T-helper 17 cell (primary cell): ENCODE results near the gene LPAR1. TPM values are rescaled to one million over a fixed set of nuclear protein-coding genes. Genes with fewer than 3 reads are reported as not detected.
"Not testable (repeated sequence)": the region's sequence is repeated elsewhere in the genome, so short reads cannot be mapped to it uniquely, and the experiment has no call there.

Experiments used
- ATAC-seq: fragments of 150-1000 bp; cut with Tn5 transposase; 2 replicates; pipeline ENCODE4 v1.10.0; 2021; ENCODE audit warnings: mild to moderate bottlenecking, moderate library complexity
- DNase-seq, 3 donors: peaks; one replicate each; pipeline versions ENCODE4 v3.0.0 to v3.0.0-alpha.2; 2020 to 2021
- H3K9me3 ChIP-seq: one replicate; pipeline ENCODE4 v1.7.0; 2013; ENCODE audit warnings: low read length, mild to moderate bottlenecking; ENCODE audit not compliant: control insufficient read depth, poor library complexity, severe bottlenecking
- H3K27ac Mint-ChIP-seq: one replicate; pipeline ENCODE4 v1.8.0; 2022; ENCODE audit warnings: mild to moderate bottlenecking, moderate library complexity, mixed read lengths
- H3K27me3 Mint-ChIP-seq: one replicate; pipeline ENCODE4 v1.8.0; 2022; ENCODE audit warnings: mixed read lengths
- H3K36me3 Mint-ChIP-seq: one replicate; pipeline ENCODE4 v1.8.0; 2022; ENCODE audit warnings: low read depth, mixed read lengths
- H3K4me1 Mint-ChIP-seq: one replicate; pipeline ENCODE4 v1.8.0; 2022; ENCODE audit warnings: mild to moderate bottlenecking, mixed read lengths
- H3K4me3 Mint-ChIP-seq: one replicate; pipeline ENCODE4 v1.8.0; 2022; ENCODE audit warnings: mild to moderate bottlenecking, moderate library complexity, mixed read lengths
- total RNA-seq, 4 donors: library from RNA in 2 of 4; stranded (reverse) in 2 of 4; gene quantifications; one replicate each; pipeline ENCODE4 v1.2.3 and lab custom pipeline; 2022 to 2026

LPAR1 gene
- total RNA-seq, 2 donors from 2014 or later: not detected

- H3K9me3 ChIP-seq: no peaks in the 10 kb centered on the region
- Mint-ChIP-seq H3K27ac (no peak overlapping the region), H3K4me1 (no peaks in the 10 kb centered on the region), H3K36me3 (no peaks in the 10 kb centered on the region), H3K4me3 (no peak overlapping the region), H3K27me3 (peaks cover 5% of the 10 kb centered on the region)
- ATAC-seq (no peak), DNase-seq (no peak)
These were observed 161.3 kb downstream of the LPAR1 start for GRCh38 chr9:110876929-110877328.

GRCh38 chr9:110874963-110875674 is 163.2 kb downstream of the LPAR1 start:
- Mint-ChIP-seq H3K4me3 (no peak overlapping the region), H3K36me3 (no peaks in the 10 kb centered on the region), H3K4me1 (no peaks in the 10 kb centered on the region), H3K27me3 (peaks cover 5% of the 10 kb centered on the region), H3K27ac (no peak overlapping the region)
- no peak for ATAC-seq
- no peak for DNase-seq
- no peaks in the 10 kb centered on the region for H3K9me3 ChIP-seq

GRCh38 chr9:110872920-110873319 is 165.3 kb downstream of the LPAR1 start:
- no peak for DNase-seq
- H3K27ac Mint-ChIP-seq: no peak overlapping the region
- no peaks in the 10 kb centered on the region for H3K36me3 Mint-ChIP-seq
- H3K9me3 ChIP-seq: no peaks in the 10 kb centered on the region
- no peak for ATAC-seq
- H3K4me3 Mint-ChIP-seq: no peak overlapping the region
- peaks cover 5% of the 10 kb centered on the region for H3K27me3 Mint-ChIP-seq
- H3K4me1 Mint-ChIP-seq: no peaks in the 10 kb centered on the region

- no peak for ATAC-seq
- peaks cover 5% of the 10 kb centered on the region for H3K27me3 Mint-ChIP-seq
- H3K9me3 ChIP-seq: no peaks in the 10 kb centered on the region
- no peaks in the 10 kb centered on the region for H3K36me3 Mint-ChIP-seq
- no peak for DNase-seq
- H3K27ac Mint-ChIP-seq: no peak overlapping the region
- no peak overlapping the region for H3K4me3 Mint-ChIP-seq
- H3K4me1 Mint-ChIP-seq: no peaks in the 10 kb centered on the region
These were observed 166.5 kb downstream of the LPAR1 start for GRCh38 chr9:110871736-110872135.

GRCh38 chr9:110869931-110870330 is 168.3 kb downstream of the LPAR1 start:
- H3K4me1 Mint-ChIP-seq: no peaks in the 10 kb centered on the region
- H3K9me3 ChIP-seq: no peaks in the 10 kb centered on the region
- DNase-seq (no peak), ATAC-seq (no peak)
- no peak overlapping the region for H3K27ac Mint-ChIP-seq
- H3K27me3 Mint-ChIP-seq: no peaks in the 10 kb centered on the region
- no peaks in the 10 kb centered on the region for H3K36me3 Mint-ChIP-seq
- no peak overlapping the region for H3K4me3 Mint-ChIP-seq

GRCh38 chr9:110864011-110864410 is 174.3 kb downstream of the LPAR1 start:
- no peaks in the 10 kb centered on the region for H3K9me3 ChIP-seq
- H3K4me1 Mint-ChIP-seq: no peaks in the 10 kb centered on the region
- no peak overlapping the region for H3K4me3 Mint-ChIP-seq
- ATAC-seq (no peak), DNase-seq (no peak)
- no peaks in the 10 kb centered on the region for H3K27me3 Mint-ChIP-seq
- H3K36me3 Mint-ChIP-seq: no peaks in the 10 kb centered on the region
- H3K27ac Mint-ChIP-seq: no peak overlapping the region

GRCh38 chr9:110861370-110862110 is 176.7 kb downstream of the LPAR1 start:
- not testable (repeated sequence) for DNase-seq, H3K4me1 Mint-ChIP-seq, H3K27me3 Mint-ChIP-seq, H3K9me3 ChIP-seq, ATAC-seq, H3K36me3 Mint-ChIP-seq, H3K4me3 Mint-ChIP-seq, H3K27ac Mint-ChIP-seq

GRCh38 chr9:110856772-110857171 is 181.5 kb downstream of the LPAR1 start:
- no peaks in the 10 kb centered on the region for H3K9me3 ChIP-seq
- Mint-ChIP-seq H3K4me1 (no peaks in the 10 kb centered on the region), H3K27me3 (no peaks in the 10 kb centered on the region), H3K36me3 (no peaks in the 10 kb centered on the region), H3K4me3 (no peak overlapping the region), H3K27ac (no peak overlapping the region)
- DNase-seq: no peak
- no peak for ATAC-seq

GRCh38 chr9:110850401-110851135 is 187.7 kb downstream of the LPAR1 start:
- no peak overlapping the region for H3K27ac Mint-ChIP-seq

GRCh38 chr9:110847671-110848070 is 190.6 kb downstream of the LPAR1 start:
- no peak overlapping the region for H3K27ac Mint-ChIP-seq
- H3K27me3 Mint-ChIP-seq: no peaks in the 10 kb centered on the region
- ATAC-seq (no peak), DNase-seq (no peak)
- no peaks in the 10 kb centered on the region for H3K4me1 Mint-ChIP-seq
- no peaks in the 10 kb centered on the region for H3K36me3 Mint-ChIP-seq
- H3K4me3 Mint-ChIP-seq: no peak overlapping the region
- no peaks in the 10 kb centered on the region for H3K9me3 ChIP-seq

More at GRCh38 chr9:110850401-110851135, 187.7 kb downstream of the LPAR1 start:
- Mint-ChIP-seq H3K27me3 (no peaks in the 10 kb centered on the region), H3K4me1 (no peaks in the 10 kb centered on the region), H3K36me3 (no peaks in the 10 kb centered on the region), H3K4me3 (no peak overlapping the region)
- ATAC-seq: no peak
- no peaks in the 10 kb centered on the region for H3K9me3 ChIP-seq
- no peak for DNase-seq

- DNase-seq (no peak), ATAC-seq (no peak)
- Mint-ChIP-seq H3K4me3 (no peak overlapping the region), H3K36me3 (no peaks in the 10 kb centered on the region), H3K27me3 (no peaks in the 10 kb centered on the region), H3K27ac (no peak overlapping the region), H3K4me1 (no peaks in the 10 kb centered on the region)
- no peaks in the 10 kb centered on the region for H3K9me3 ChIP-seq
These were observed 192.1 kb downstream of the LPAR1 start for GRCh38 chr9:110846215-110846614.

GRCh38 chr9:110844121-110844520 is 194.1 kb downstream of the LPAR1 start:
- H3K4me1 Mint-ChIP-seq: no peaks in the 10 kb centered on the region
- ATAC-seq (no peak), DNase-seq (no peak)
- H3K9me3 ChIP-seq: no peaks in the 10 kb centered on the region
- no peaks in the 10 kb centered on the region for H3K36me3 Mint-ChIP-seq
- H3K4me3 Mint-ChIP-seq: no peak overlapping the region
- H3K27ac Mint-ChIP-seq: no peak overlapping the region
- H3K27me3 Mint-ChIP-seq: no peaks in the 10 kb centered on the region

- Mint-ChIP-seq H3K36me3 (no peaks in the 10 kb centered on the region), H3K27me3 (no peaks in the 10 kb centered on the region), H3K4me1 (no peaks in the 10 kb centered on the region), H3K4me3 (no peak overlapping the region), H3K27ac (no peak overlapping the region)
- DNase-seq: no peak
- no peak for ATAC-seq
- no peaks in the 10 kb centered on the region for H3K9me3 ChIP-seq
These were observed 195.3 kb downstream of the LPAR1 start for GRCh38 chr9:110842986-110843385.
